GM19023 (cell line): ENCODE results near the gene RPS6KA2.

Experiments used
- ATAC-seq: cut with Tn5 transposase; IDR thresholded peaks from one replicate; pipeline ENCODE4 v1.9.1; 2021; ENCODE audit warnings: mild to moderate bottlenecking, moderate library complexity; ENCODE audit not compliant: unreplicated experiment

RPS6KA2 gene

DNA sequence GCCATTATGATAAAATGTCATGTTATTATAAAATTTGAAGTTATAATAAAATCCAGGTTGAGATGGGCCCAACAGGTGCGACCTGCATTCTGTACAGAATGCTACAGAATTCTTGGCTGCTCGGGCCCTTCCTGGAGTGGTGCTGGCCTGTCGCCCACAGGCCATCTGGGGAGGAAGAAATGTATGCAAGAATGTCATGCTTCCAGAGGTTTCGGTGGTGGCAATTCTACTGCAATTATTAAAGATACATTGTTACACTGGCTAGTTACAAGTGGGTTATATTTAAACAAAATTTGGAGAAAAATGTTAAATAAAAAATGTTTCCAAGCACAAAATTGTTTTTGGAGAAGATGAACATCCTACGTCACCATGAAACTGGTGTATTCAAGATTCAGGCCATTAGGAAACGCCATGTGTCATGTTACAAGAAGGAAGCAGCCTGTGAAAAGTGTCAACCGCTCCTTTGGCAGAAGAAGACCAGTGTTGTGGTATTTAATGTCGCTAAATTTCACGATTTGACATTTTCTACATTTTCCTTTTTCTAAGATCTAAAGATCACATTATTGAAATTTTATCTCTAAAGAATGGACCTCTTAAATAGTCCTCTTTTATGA is 47.7 kb downstream of the RPS6KA2 start:
- no peak for ATAC-seq

DNA sequence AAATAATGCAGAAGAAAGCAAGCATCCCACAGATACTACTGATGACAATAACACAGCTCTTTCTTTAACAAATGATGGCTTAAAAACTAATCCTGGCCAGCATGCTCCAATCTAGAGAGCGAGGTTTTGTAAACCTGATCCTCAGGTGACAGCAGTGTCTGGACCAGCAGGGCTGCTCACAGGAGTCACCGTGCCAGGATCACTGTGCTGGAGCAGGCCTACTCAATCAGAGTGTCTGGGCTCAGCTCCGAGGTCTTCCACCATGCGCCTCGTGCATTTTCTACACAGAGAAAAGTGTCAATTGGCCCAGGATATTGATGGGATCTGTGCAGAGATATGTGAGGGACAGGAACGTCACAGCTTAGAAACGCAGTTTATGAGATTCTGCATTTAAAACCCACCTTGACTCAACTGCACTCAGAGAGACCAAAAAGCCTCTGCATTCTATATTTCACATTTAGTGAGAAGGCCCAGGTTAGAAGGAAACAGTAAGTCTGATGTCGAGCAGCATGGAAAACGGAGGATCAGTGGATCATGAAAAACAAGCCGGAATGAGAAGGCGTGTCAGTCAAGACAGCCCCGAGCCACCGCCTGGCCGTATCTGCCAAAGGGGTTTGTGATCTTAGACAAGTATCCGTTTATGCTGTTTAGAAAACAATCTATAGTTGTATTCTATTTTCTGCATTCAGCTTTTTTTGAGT is 48.4 kb downstream of the RPS6KA2 start:
- ATAC-seq, result no peak

DNA sequence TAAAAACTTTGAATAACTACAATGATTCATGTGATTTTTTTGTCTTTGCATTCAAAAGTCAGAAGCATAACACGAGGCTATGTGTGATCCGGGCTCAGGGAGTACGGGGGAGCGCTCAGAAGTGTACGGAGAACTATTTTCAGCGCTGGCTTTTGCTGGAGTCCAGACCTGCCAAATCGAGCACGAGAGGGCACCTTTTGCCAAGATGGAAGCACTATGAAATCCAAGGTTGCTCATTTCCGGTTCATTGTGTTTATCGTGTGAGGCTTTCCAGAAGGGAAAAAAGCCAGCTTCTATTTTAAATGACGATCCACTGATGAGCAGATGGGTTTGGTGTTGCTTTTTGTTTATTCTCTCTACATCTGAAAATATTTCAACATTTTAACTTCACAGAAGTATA is 51.8 kb downstream of the RPS6KA2 start:
- no peak for ATAC-seq

DNA sequence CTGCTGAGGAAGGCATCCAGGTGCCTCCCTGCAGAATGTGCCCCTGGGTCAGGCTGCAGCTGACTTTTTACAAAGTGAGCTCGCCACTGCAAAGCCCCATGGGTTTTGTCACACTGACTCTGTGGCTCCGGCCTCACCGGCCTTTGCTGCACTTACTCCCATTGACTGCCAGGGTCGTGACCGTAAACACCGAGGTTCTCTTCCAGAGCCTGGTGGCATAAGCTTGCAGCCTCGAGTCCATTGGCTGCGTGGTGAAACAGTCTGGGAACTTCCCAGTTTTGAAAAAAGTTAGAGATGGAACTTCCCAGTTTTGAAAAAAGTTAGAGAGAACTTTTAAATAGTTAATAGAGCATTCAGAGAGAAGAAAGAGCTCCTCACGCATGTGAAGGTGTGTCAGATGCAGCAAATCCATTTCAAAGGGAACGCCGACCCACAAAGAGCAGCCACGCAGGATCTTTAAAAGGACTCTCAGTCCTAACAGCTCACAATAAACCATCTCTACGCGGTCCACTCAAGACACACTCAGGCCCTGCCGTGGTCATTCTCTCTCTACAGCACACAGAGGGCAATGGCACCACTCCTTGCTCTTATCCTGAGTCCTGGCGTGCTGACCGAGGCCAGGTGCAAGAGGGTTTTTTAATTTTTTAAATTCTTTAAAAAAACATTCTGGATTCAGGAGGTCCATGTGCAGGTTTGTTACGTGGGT is 53.4 kb downstream of the RPS6KA2 start:
- no peak for ATAC-seq

DNA sequence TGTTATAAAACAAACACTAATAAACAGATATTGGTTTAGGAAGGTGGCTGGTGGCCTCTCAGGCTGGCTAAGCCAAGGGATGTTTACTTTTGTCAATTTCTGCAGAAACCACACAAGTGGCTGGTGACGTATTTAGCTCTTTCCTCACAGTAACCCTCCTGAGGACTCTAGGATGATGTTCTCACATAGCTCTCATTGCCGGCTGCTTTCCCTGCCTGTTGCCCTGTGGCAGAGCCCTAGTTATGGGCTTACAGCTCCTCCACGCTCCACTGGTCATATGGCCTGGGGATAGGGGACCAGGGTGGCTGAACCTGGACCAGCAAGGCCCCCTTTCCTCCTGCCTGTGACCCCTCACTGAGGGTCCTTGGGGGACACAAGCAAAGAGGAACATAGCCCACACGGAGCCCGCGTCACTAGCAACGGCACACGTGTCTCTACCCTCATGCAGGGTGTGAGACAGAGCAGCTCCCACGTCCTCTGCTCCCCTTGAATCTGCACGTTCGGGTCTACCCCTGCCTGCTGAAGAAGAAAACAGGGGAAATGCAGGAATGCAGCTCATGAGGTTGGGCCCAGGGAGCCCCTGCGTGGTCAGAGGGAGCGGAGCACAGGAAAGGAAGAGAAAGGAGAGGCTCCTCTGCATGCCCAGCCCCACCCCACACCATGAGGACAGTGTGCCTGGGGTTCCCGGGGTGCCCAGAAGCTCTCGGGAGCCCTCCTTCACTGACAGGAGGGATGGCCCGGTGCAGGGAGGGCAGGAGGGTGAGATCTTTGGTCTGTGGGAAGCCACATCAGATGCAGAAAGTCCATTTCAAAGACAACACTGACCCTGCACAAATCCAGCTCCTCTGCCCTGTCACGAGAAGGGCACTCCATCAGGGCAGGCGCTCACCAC is 54.4 kb downstream of the RPS6KA2 start:
- no peak for ATAC-seq

DNA sequence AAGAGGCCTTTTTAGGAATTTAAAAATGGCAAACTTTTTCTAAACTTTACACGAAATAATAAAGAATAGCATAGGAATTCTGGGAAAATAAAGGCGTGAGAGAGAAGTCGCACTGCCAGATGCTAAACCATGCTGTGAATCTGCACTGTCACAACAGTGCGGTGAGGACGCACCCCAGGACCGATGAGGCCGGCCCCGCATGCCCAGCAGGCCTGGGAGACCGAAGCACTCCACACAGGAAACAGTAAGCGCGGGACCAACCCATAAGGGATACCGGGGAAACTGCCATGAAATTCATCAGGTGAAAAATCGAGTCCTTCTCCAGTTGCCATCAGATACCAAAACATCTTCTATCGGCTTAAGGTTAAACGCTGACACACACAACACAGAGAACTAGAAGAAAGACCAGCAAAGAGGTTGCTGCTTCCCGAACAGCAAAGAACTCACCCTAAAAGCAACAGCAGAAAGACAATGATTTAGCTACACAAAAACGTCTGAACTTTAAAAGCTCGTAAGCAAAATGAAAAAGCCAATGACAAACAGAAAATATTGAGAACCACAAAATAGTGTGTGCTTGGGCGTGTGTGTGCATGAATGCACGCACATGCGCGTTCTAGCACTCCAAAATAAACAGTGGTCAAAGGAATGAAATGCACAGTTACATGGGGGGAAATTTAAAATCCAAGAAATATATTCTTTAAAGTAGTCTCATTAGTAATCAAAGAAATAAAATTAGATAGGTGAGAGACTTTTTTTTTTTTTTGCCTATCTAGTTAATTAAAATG is 55.9 kb downstream of the RPS6KA2 start:
- no peak for ATAC-seq

DNA sequence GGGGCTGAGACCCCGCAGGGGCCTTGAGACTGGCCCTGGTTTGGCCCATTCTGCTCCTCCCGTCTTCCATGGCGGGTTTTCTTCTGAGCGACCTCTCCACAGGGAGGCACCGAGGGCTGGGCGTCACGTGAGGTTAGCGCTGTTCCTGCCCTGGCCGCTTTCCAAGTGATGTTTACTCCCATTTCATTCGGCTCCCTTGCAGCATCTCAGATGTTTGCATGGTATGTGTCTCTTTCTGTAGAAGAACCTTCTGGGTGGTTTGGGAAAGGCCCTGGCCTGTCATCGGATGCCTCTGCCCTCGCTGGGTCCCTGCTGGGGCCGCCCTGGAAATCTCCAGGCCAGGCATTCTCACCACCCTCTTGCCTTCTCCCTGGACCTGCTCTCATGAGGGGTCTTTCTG is 57.8 kb downstream of the RPS6KA2 start:
- ATAC-seq, result no peak

DNA sequence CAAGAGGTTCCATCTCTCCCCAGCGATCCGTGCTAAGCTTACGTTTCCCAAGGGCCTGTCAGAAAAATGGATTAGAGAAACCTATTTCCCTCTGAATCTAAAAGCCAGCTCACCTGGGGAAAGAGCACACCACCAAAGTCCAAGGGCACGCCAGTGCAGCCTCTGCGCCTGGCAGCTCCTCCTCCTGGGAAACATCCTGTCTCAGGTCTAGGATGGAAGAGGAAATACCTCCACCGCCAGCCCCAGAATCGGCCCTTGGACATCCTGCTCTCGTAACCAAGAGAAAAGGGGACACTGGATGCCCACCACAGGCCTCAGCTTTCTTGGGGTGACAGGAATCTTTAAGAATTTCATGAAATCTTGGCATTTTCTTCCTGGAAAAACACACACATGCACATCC is 59.2 kb downstream of the RPS6KA2 start:
- ATAC-seq, result no peak

DNA sequence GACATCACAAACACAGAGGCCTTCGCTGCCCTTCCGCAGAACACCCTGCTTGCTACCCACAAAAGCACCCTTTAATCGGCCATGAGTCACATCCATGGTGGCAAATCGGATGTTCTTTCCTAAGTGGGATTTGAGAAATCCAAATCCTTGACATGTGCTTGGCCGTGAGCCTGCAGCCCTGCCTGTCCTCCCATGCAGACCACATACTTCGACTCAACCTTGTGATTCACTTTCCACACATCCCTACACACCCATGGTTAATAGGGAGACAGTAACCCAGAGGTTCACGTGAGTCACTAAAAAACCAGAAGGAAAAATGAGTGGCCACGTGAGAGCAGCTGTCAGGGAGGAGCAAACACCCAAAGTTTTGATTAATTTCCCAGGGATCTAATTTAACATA is 59.9 kb downstream of the RPS6KA2 start:
- no peak for ATAC-seq

DNA sequence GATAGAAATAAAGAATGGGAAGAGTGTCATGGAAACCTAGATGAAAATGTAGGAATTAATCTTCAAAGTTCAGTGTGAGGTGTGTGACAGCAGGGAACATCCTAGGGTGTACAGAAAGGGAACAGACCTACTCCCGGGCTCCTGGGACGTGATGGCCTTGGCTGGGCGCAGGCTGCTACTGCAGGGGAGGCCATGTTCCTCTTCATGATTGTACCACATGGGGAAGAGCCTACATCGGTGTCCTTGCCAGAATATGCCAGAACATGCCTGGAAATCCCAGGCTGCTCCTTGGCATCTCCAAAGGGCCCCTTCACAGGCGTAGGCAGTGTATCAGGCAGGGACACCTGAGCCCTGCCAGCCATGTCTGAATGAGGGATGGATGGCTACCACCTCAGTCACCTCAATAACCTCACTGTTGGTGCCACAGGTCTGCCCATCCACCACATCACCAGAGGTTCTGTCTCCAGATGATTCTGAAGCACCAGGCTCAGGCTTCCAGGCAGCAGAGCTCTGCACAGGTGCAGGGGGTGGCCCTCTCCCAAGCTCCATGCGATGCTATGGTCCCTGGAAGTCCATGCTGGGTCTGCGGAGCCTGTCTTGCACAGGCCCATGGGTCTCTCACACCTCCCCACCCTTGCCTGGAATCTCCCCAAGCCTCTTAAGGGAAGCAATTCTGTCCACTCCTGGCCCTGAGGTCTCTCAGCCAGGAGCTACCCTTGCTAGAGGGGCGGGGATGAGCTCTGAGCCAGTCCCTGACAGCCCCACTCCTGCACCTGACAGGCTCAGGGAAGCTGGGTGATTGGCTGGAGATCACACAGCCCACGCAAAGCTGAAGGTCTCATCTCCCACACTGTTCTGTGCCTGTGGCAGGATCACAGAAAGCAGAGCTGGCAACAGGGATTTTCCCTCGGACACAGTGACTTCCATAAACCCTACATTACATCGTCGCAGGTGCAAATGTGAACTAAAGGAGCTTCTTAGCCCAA is 60.7 kb downstream of the RPS6KA2 start:
- no peak for ATAC-seq

DNA sequence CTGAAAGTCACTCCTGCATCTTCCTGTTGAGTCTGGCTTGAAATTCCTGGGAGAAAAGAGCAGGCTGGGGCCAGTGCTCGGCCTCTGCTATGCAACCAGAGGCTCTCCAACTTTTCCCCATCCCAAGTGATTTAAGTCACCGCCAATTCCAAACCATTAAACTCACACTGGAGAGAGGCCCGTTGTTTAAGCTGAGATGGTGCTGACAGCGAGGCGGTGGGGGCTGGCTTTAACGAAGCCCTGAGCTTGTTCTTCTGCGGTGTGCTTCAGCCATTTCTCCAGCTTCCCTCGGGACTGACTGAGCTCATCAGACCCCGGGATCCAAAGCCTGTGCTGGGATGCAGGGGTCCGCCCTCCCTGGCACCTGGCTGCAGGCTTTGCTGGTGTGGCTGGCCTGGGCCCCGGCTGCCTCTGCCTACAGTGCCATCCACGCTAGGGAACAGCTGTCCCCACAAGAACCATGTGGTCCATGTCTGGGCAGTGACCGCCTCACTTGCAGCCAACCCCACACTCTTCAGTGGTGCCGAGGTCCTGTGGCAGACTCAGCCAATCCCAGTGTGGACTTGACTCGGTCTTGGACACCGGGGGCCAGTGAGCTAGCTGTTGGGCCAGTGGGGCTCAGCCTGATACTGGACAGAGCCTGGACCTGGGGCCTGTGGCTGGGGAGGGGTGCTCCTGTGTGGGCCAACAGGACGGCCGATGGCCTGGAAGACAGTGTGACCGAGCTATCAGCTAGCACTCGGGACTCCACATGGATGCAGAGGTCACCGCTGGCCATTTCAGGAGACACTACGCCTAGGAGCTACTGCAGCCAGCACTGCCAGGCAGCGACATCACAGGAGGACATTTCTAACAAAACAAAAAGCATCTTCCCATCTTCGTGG is 61.7 kb downstream of the RPS6KA2 start:
- no peak for ATAC-seq

DNA sequence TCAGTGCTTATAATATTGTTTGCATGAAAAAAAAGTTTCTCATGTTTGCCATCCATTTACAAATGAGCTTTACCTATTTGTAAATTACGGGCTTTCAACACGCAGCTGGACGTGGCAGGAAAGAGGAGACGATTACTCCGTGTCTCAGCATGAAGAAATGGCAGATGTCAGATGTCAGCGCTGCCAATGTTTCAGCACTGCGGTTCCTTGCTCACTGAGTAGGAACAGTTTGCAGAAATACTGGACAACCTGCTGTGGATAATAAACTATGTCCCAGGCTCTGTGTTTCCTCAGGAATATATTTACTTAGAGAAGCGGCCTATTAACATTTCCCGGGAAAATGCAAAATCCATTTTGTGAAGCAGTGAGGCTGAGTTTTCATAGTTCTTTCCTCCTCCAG is 63.2 kb downstream of the RPS6KA2 start:
- ATAC-seq, result no peak

DNA sequence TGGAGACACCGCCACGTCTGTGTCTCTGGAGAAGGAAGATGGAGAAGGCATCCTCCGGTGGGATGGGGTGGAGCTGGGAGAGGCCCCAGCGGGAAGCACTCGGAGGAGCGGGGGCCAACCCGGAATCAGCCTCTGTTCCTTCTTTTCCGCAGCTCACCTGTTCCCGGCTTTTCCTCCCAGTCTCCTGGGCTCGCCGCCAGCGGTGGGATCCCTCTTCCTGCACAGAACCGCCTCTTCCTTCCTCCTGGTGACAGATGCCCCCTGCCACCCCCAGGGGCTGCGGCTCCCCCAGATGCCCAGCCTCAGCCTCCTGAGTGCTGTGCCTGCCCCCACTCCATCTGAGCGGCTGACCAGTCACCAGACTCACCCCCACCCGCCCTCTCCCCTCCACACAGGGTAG is 63.9 kb downstream of the RPS6KA2 start:
- no peak for ATAC-seq

DNA sequence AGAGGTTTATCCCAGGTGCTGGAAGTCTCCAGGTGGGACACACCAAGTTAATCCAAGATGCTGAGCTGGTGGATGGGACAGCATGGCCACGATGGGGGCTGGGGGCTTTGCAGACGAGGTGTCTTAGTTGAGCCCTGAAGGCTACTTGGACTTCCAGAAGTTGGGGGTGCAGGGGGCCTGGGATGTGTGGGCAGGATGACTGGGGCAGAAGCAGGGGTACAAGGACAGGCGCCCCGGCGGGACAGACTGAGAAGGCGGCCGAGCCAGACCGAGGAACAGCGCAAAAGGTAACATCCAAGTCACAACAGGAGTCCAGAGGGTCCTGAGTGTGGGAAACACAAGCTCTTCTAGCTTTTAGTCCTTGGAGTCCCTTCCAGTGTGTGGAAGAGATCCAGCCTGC is 64.3 kb downstream of the RPS6KA2 start:
- no peak for ATAC-seq

DNA sequence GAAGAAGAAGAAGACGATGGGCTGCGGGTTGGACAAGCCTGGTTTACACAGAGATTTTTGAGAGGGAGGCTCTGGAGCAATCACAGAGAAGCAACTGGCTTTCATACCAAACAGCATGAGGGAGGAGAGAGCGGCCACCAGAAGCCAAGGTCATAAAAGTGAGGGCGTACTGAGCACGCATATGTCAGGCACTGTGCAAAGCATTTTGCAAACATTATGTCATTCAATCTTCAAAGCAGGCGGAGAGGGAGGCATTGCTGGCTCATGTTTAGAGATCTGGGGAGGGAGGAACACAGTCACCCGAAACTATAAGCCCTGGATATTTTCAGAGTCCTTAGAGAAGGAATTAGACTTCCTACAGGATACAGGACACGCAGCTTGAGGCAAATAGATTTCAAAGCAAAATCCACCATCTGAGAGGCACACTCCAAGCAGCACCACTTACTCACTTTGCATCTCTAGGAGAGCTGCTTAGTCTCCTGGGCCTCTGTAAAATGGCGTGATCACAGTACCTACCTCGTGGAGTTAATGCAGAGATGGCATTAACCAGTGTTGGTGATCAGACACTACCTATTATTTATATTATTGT is 65.2 kb downstream of the RPS6KA2 start:
- no peak for ATAC-seq

DNA sequence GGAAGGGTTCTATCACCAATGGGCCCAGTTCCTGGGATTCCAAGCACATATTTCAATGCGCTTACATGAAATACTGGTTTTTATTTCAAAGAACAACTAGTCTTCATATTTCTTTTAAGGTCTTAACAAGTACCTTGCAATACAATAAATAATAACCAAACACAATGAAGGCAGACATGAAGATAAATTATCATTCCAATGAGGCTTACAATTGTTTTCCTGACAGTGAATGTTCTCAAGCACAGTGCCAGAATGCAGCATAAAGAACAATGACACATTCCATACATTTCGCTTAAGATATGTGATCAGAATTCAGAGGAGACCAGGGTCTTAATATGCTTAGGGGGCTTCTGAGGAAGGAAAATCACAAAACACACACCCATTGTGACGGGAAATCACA is 66.8 kb downstream of the RPS6KA2 start:
- no peak for ATAC-seq

DNA sequence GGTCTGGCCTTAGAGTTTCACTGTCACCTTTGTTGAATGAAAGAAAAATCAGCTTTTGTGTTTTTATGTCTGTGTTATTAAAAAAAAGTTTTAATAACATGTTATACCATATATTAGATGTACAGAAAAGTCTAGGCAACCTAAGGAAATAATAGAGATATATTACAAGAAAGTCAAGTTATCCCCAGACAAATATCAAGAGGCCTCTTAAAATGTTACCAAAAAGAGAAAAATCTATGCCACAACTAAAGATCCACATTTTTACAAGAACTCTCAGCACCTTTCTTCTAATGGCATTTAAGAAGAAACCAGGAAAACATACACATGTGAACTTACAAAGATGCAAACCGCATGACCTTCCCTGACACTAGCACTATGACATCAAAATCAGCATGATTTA is 67.4 kb downstream of the RPS6KA2 start:
- no peak for ATAC-seq

DNA sequence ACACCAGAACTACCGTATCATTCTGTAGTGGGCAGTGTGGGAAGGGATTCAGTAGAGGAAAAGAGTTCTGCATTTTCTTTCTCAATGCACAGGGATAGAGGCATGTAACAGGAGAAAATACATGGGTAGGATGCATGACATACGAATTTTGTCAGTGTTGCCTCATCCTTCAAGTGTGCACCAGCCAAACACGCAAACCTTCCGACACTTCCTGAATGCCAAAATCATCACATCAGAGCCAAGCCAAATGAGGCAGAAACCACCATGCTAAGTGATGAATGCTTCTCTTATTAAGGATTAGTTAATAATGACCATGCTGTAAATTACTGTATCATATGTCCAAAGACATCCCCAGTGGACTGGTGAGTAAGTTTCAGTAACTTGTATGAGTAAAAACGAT is 67.8 kb downstream of the RPS6KA2 start:
- no peak for ATAC-seq
